T-cell (primary cell): ENCODE data around the gene MYPN. TPM values are rescaled to one million over a fixed set of nuclear protein-coding genes. Genes with fewer than 3 reads are reported as not detected.
"Not testable (repeated sequence)": the region's sequence is repeated elsewhere in the genome, so short reads cannot be mapped to it uniquely, and the experiment has no call there.

ENCODE experiments used
- ATAC-seq, 4 experiments: fragments of 200-7000 bp in 3 of 4; fragments of 150-1000 bp in 1 of 4; cut with Tn5 transposase; replicated peaks in 1 of 4; 1 replicate in 3 of 4; 2 replicates in 1 of 4; pipeline ENCODE4 v1.10.0; 2021; ENCODE audit warnings: moderate library complexity in 3 of 4, mild to moderate bottlenecking in 2 of 4, moderate number of reproducible peaks in 1 of 4
- CTCF ChIA-PET, 2 donors: fragments of 300-600 bp; sonication (Branson Sonifier 250); formaldehyde crosslinking; loops; one replicate each; lab custom pipeline; 2022; ENCODE audit warnings: antibody characterized with exemption in 2 of 2; lab: Charles Lee
- POLR2A ChIA-PET, 2 donors: fragments of 300-600 bp; sonication (Branson Sonifier 250); formaldehyde crosslinking; loops; one replicate each; lab custom pipeline; 2022; ENCODE audit warnings: antibody characterized with exemption in 2 of 2; lab: Charles Lee
- DNase-seq, 35 experiments: peaks; one replicate each; pipeline versions ENCODE4 v3.0.0 to v3.0.0-alpha.2; 2013 to 2023
- H3K27ac ChIP-seq: one replicate; pipeline ENCODE4 v1.5.1; 2013; ENCODE audit warnings: low read length
- H3K27me3 ChIP-seq, 2 experiments: replicated peaks in 1 of 2; 1 replicate in 1 of 2; 2 replicates in 1 of 2; pipeline versions ENCODE4 v1.6.1 to v1.7.0; 2013; ENCODE audit warnings: low read length in 1 of 2, mixed read lengths in 1 of 2; ENCODE audit not compliant: control insufficient read depth in 2 of 2, insufficient read depth in 2 of 2; ENCODE audit errors: extremely low read depth in 1 of 2
- H3K36me3 ChIP-seq, 2 donors: 1 replicate in 1 of 2; 2 replicates in 1 of 2; pipeline versions ENCODE4 v1.6.1 to v1.7.0; 2013; ENCODE audit warnings: low read length in 1 of 2; ENCODE audit not compliant: control insufficient read depth in 2 of 2, insufficient read depth in 1 of 2; ENCODE audit errors: extremely low read depth in 1 of 2
- H3K4me1 ChIP-seq, 2 experiments: 1 replicate in 1 of 2; 2 replicates in 1 of 2; pipeline versions ENCODE4 v1.6.1 to v1.7.0; 2013; ENCODE audit warnings: low read length in 2 of 2, mixed read lengths in 1 of 2; ENCODE audit not compliant: insufficient read depth in 2 of 2, control insufficient read depth in 1 of 2; ENCODE audit errors: extremely low read depth in 1 of 2
- H3K4me3 ChIP-seq, 2 donors: 1 replicate in 1 of 2; 2 replicates in 1 of 2; pipeline versions ENCODE4 v1.5.1 to v1.7.0; 2013; ENCODE audit warnings: mild to moderate bottlenecking in 2 of 2, low read length in 1 of 2, moderate library complexity in 1 of 2; ENCODE audit not compliant: control insufficient read depth in 1 of 2; ENCODE audit errors: extremely low read depth in 1 of 2
- H3K9me3 ChIP-seq: 2 replicates; pipeline ENCODE4 v1.7.0; 2013
- H3K27ac Mint-ChIP-seq, 2 donors: one replicate each; pipeline ENCODE4 v1.8.0; 2020 to 2021; ENCODE audit warnings: mild to moderate bottlenecking in 2 of 2, mixed read lengths in 2 of 2
- H3K27me3 Mint-ChIP-seq, 2 donors: one replicate each; pipeline ENCODE4 v1.8.0; 2021 to 2022; ENCODE audit warnings: mixed read lengths in 2 of 2
- H3K36me3 Mint-ChIP-seq: one replicate; pipeline ENCODE4 v1.8.0; 2021; ENCODE audit warnings: mixed read lengths
- H3K4me1 Mint-ChIP-seq, 3 donors: one replicate each; pipeline ENCODE4 v1.8.0; 2020 to 2022; ENCODE audit warnings: mixed read lengths in 3 of 3, mild to moderate bottlenecking in 1 of 3
- H3K4me3 Mint-ChIP-seq, 3 donors: one replicate each; pipeline ENCODE4 v1.8.0; 2020 to 2022; ENCODE audit warnings: mild to moderate bottlenecking in 3 of 3, mixed read lengths in 3 of 3, moderate library complexity in 3 of 3
- H3K9me3 Mint-ChIP-seq, 3 donors: one replicate each; pipeline ENCODE4 v1.8.0; 2020 to 2022; ENCODE audit warnings: mixed read lengths in 3 of 3
- WGBS: methylation state at CpG from one replicate; pipeline ENCODE4 v1.1.5; 2013; ENCODE audit warnings: missing lambda C conversion rate; ENCODE audit not compliant: insufficient coverage; 5-methylcytosine and 5-hydroxymethylcytosine counted together
- total RNA-seq, 35 experiments: library from RNA in 6 of 35; stranded (reverse) in 6 of 35; fragments of 120-200 nt in 1 of 35; gene quantifications; one replicate each; pipeline versions ENCODE4 v1.2.1 to v1.2.4 and lab custom pipeline; 2013 to 2026

Gene MYPN
- total RNA-seq, 5 donors from 2014 or later (not counting 1 experiment from before 2014, with no cell fraction given): not detected

- ATAC-seq (no peak), DNase-seq (no peak)
- no peaks in the 10 kb centered on the region for H3K27me3 ChIP-seq
- no peaks in the 10 kb centered on the region for H3K36me3 Mint-ChIP-seq
- peaks cover 0 to 4% of the 10 kb centered on the region in 2 donors for H3K27me3 Mint-ChIP-seq
- H3K27ac Mint-ChIP-seq: no peak overlapping the region
- H3K9me3 Mint-ChIP-seq: no peaks in the 10 kb centered on the region
- WGBS: 60% methylated on average over 1 of the region's 3 CpGs
- POLR2A ChIA-PET: no interaction called here
- CTCF ChIA-PET: interaction anchor here in 1 of 2 donors (6.6 kb wide), 1 partner anchor 299 kb away, joined by 96 read pairs; no protein-coding TSS in a partner anchor
- peaks cover 0 to 4% (median 0%) of the 10 kb centered on the region in 3 donors for H3K4me1 Mint-ChIP-seq
- no peak overlapping the region for H3K27ac ChIP-seq
- H3K4me3 ChIP-seq: no peak overlapping the region
- no peaks in the 10 kb centered on the region for H3K36me3 ChIP-seq
- H3K9me3 ChIP-seq: no peaks in the 10 kb centered on the region
- H3K4me3 Mint-ChIP-seq: no peak overlapping the region
- H3K4me1 ChIP-seq: no peaks in the 10 kb centered on the region
Measured at GRCh38 chr10:68154211-68154497, 44.9 kb downstream of the MYPN start.

GRCh38 chr10:68155615-68156210, 46.4 kb downstream of the MYPN start:
- WGBS: 17% methylated on average over 1 of the region's 2 CpGs
- ATAC-seq: no peak
- H3K27ac ChIP-seq: no peak overlapping the region
- H3K9me3 ChIP-seq: no peaks in the 10 kb centered on the region
- no peaks in the 10 kb centered on the region for H3K36me3 ChIP-seq
- CTCF ChIA-PET: interaction anchor here (0.5 to 6.6 kb wide), 19 partner anchors 9 to 677 kb away, joined by 3 to 96 read pairs (median 3); partner anchors contain the start of gene SIRT1 (in 1 of the 2)
- POLR2A ChIA-PET: interaction anchor here in 1 of 2 donors (0.7 kb wide), 1 partner anchor 533 kb away, joined by 3 read pairs; no protein-coding TSS in a partner anchor
- Mint-ChIP-seq H3K36me3 (no peaks in the 10 kb centered on the region), H3K27ac (no peak overlapping the region), H3K4me1 (peaks cover 0 to 4% (median 0%) of the 10 kb centered on the region in 3 donors), H3K9me3 (no peaks in the 10 kb centered on the region), H3K27me3 (peaks cover 0 to 4% of the 10 kb centered on the region in 2 donors), H3K4me3 (no peak overlapping the region)
- H3K4me3 ChIP-seq: no peak overlapping the region
- no peaks in the 10 kb centered on the region for H3K4me1 ChIP-seq
- no peak for DNase-seq
- H3K27me3 ChIP-seq: no peaks in the 10 kb centered on the region

DNA sequence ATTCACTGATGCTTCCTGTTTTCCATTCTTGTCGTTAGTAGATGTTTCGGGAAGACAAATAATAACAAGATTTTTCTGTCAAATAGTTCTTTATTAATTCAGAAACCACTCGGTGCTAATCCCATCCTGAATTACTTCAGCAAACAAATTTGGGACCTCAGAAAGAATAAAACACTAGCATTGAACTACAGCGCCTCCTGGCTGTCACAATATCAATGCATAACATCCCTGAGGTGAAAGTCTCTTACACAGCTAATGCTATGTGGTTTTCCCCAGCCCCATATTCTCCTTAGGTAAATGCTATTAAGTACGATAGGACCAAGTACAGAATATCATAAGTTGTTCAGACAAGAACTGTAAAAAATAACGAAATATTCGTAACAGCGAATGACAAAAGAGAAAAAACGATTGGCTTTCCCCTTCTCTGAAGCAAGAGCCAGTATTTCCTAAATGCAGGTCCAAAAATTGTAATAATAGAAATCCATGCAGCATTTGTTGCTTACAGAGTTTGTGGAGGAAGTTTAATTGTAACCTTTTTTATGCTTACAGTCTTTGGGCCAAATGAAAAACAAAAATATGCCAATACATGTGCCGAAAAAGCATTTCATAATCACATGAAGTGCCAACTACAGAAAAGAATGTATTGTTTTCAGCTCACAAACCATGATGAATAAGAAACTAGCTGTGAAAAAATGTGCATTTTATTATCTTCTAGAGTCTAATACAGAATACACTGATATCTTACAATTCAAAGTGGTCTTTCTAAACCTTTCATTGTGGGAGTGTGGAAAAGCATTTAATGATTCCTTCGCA, 47.3 kb downstream of the MYPN start:
- peaks cover 0 to 4% (median 0%) of the 10 kb centered on the region in 3 donors for H3K4me1 Mint-ChIP-seq
- peaks cover 0 to 6% of the 10 kb centered on the region in 2 donors for H3K27me3 Mint-ChIP-seq
- POLR2A ChIA-PET: interaction anchor here in 1 of 2 donors (0.6 to 0.7 kb wide), 2 partner anchors 460 to 532 kb away, joined by 3 to 5 read pairs; no protein-coding TSS in a partner anchor

GRCh38 chr10:68157522-68157921, 48.2 kb downstream of the MYPN start:
- not testable (repeated sequence) for H3K27me3 Mint-ChIP-seq, H3K4me1 ChIP-seq, H3K4me3 Mint-ChIP-seq, DNase-seq, H3K4me1 Mint-ChIP-seq, ATAC-seq, H3K27me3 ChIP-seq, H3K9me3 Mint-ChIP-seq, H3K9me3 ChIP-seq, H3K36me3 Mint-ChIP-seq, H3K36me3 ChIP-seq, H3K27ac ChIP-seq, H3K4me3 ChIP-seq, H3K27ac Mint-ChIP-seq
- POLR2A ChIA-PET: interaction anchor here in 1 of 2 donors (0.6 kb wide), 1 partner anchor 461 kb away, joined by 5 read pairs; no protein-coding TSS in a partner anchor
- CTCF ChIA-PET: interaction anchor here (0.6 to 6.6 kb wide), 17 partner anchors 21 to 571 kb away, joined by 3 to 96 read pairs (median 4); no protein-coding TSS in a partner anchor
- 100% methylated on average over 1 of the region's 7 CpGs for WGBS

More for the DNA sequence above, 47.3 kb downstream of the MYPN start:
- H3K27ac ChIP-seq: no peak overlapping the region
- H3K27me3 ChIP-seq: no peaks in the 10 kb centered on the region
- no peaks in the 10 kb centered on the region for H3K9me3 Mint-ChIP-seq
- CTCF ChIA-PET: interaction anchor here (0.6 to 6.6 kb wide), 19 partner anchors 8 to 677 kb away, joined by 3 to 96 read pairs (median 4); no protein-coding TSS in a partner anchor
- no peaks in the 10 kb centered on the region for H3K4me1 ChIP-seq
- H3K36me3 Mint-ChIP-seq: no peaks in the 10 kb centered on the region
- peak in 2 of 4 experiments; percentile 57 to 66 for ATAC-seq
- no peak overlapping the region for H3K4me3 Mint-ChIP-seq
- no peak overlapping the region for H3K27ac Mint-ChIP-seq
- 100% methylated on average over 1 of the region's 11 CpGs for WGBS
- peak in 34 of 35 experiments; percentile 8 to 81 (median 44) for DNase-seq
- no peak overlapping the region for H3K4me3 ChIP-seq
- H3K36me3 ChIP-seq: no peaks in the 10 kb centered on the region
- H3K9me3 ChIP-seq: no peaks in the 10 kb centered on the region

DNA sequence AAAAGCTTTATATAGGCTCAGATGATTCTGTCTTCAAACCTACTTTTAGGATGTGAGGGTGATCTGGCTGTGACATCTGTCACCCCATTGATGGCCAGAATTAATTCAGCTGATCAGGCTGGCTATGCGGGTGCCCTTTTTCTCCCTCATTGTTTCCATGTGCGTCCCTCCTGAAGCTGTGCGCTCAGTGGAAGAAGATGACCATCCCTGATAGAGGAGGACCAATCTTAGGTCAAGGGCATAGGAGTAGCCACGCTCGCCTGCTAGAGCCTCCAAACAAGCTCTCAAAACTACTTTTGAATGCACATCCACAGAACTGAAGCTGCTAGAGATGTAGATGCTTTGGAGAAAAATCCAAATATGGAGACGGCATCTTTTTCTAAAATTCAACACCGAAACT, 48.7 kb downstream of the MYPN start:
- H3K4me3 Mint-ChIP-seq: no peak overlapping the region
- no peaks in the 10 kb centered on the region for H3K9me3 Mint-ChIP-seq
- no peaks in the 10 kb centered on the region for H3K4me1 ChIP-seq
- CTCF ChIA-PET: interaction anchor here (0.6 to 6.6 kb wide), 15 partner anchors 30 to 571 kb away, joined by 3 to 96 read pairs (median 4); no protein-coding TSS in a partner anchor
- WGBS: no CpG with 5 or more reads among the region's 7 CpGs
- no peak for DNase-seq
- no peaks in the 10 kb centered on the region for H3K36me3 Mint-ChIP-seq
- H3K4me3 ChIP-seq: no peak overlapping the region
- POLR2A ChIA-PET: interaction anchor here in 1 of 2 donors (0.5 kb wide), 1 partner anchor 107 kb away, joined by 3 read pairs; no protein-coding TSS in a partner anchor
- H3K9me3 ChIP-seq: no peaks in the 10 kb centered on the region
- peaks cover 0 to 4% (median 0%) of the 10 kb centered on the region in 3 donors for H3K4me1 Mint-ChIP-seq
- H3K27ac Mint-ChIP-seq: no peak overlapping the region
- H3K27ac ChIP-seq: no peak overlapping the region
- H3K27me3 Mint-ChIP-seq: peaks cover 0 to 6% of the 10 kb centered on the region in 2 donors
- H3K36me3 ChIP-seq: no peaks in the 10 kb centered on the region
- no peaks in the 10 kb centered on the region for H3K27me3 ChIP-seq
- no peak for ATAC-seq

- WGBS: 67% methylated on average over 1 of the region's 2 CpGs
- ChIA-PET CTCF (interaction anchor here in 1 of 2 donors (0.6 kb wide), 1 partner anchor 241 kb away, joined by 4 read pairs; no protein-coding TSS in a partner anchor), POLR2A (no interaction called here)
- ATAC-seq (no peak), DNase-seq (no peak)
- no peaks in the 10 kb centered on the region for H3K36me3 ChIP-seq
- H3K9me3 ChIP-seq: no peaks in the 10 kb centered on the region
- H3K4me3 ChIP-seq: no peak overlapping the region
- H3K27me3 Mint-ChIP-seq: peaks cover 0 to 2% of the 10 kb centered on the region in 2 donors
- H3K27me3 ChIP-seq: no peaks in the 10 kb centered on the region
- no peak overlapping the region for H3K4me3 Mint-ChIP-seq
- H3K9me3 Mint-ChIP-seq: no peaks in the 10 kb centered on the region
- H3K36me3 Mint-ChIP-seq: no peaks in the 10 kb centered on the region
- H3K4me1 ChIP-seq: no peaks in the 10 kb centered on the region
- no peaks in the 10 kb centered on the region for H3K4me1 Mint-ChIP-seq
- no peak overlapping the region for H3K27ac Mint-ChIP-seq
- no peak overlapping the region for H3K27ac ChIP-seq
Measured at GRCh38 chr10:68163735-68164134, 54.4 kb downstream of the MYPN start.
